BE2C (cell line): ENCODE measurements around the gene POU2F3.

ENCODE experiments used
- DNase-seq: peaks from one replicate; pipeline ENCODE4 v3.0.0-alpha.2; 2020
- H3K27me3 ChIP-seq: fragments of 250-450 bp; sonication (Bioruptor Pico); 2 replicates; pipeline ENCODE4 v1.5.1; 2020; ENCODE audit warnings: mild to moderate bottlenecking
- H3K36me3 ChIP-seq: fragments of 250-450 bp; sonication (Bioruptor Pico); 2 replicates; pipeline ENCODE4 v1.5.1; 2020; ENCODE audit warnings: mild to moderate bottlenecking
- H3K4me1 ChIP-seq: fragments of 250-450 bp; sonication (Bioruptor Pico); 2 replicates; pipeline ENCODE4 v1.5.1; 2020
- H3K4me3 ChIP-seq: 2 replicates; pipeline ENCODE4 v1.5.1; 2011; ENCODE audit warnings: low read depth, low read length
- H3K9me3 ChIP-seq: fragments of 250-450 bp; sonication (Bioruptor Pico); 2 replicates; pipeline ENCODE4 v1.5.1; 2020
- CTCF ChIP-seq: IDR thresholded peaks from 2 replicates; pipeline ENCODE4 v1.5.1; 2012; ENCODE audit warnings: mild to moderate bottlenecking, low read depth, low read length

Gene POU2F3

DNA sequence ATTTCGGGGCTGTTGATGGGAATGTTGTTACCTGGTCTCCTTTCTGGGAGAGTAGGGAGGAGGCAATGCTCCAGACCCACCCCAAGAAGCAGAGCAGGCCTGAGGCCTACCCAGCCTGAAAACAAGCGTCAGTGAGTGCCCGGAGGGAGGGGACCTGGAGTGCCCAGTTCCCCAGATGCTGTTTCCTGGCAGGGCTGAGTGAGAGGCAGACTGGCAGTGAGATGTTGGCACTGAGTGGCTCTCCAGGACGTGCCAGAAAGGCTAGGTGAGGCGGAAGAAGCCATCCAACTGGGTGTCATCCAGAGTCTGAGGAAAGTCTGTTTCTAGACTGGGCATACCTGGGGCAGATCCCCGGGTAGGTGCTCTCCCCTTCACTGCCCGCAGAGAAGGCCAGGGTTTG, 1.3 kb downstream of the POU2F3 start:
- DNase-seq: no peak
- H3K27me3 ChIP-seq: peaks cover 9% of the 10 kb centered on the region
- no peaks in the 10 kb centered on the region for H3K9me3 ChIP-seq

DNA sequence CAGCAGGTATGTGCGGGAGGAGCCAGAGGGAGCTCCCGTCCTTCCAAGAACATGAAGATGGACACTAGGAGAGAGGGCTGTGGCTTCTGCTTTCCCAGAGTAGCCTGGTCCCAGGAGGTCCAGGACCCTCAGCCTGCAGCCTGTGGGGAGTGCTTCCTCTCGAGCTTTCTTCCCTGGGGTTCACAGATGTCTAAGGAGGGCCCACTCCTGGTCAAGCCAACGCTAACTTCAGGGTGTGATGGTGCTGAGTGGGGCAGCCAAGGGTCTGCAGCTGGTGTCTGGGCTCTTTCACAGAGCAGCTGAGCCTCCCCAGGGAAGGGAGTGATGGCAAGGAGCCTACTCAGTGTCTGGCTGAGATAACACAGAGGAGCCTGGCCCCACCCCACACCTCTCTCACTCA, 3.3 kb downstream of the POU2F3 start:
- H3K27me3 ChIP-seq: peaks cover 9% of the 10 kb centered on the region
- DNase-seq: no peak
- H3K9me3 ChIP-seq: no peaks in the 10 kb centered on the region
- H3K4me1 ChIP-seq: no peaks in the 10 kb centered on the region
- no peak overlapping the region for H3K4me3 ChIP-seq
- TF ChIP-seq CTCF: no peak
- no peaks in the 10 kb centered on the region for H3K36me3 ChIP-seq

More for the DNA sequence above, 1.3 kb downstream of the POU2F3 start:
- Histone ChIP-seq H3K4me1 (no peaks in the 10 kb centered on the region), H3K36me3 (no peaks in the 10 kb centered on the region), H3K4me3 (no peak overlapping the region)
- no peak for TF ChIP-seq CTCF

DNA sequence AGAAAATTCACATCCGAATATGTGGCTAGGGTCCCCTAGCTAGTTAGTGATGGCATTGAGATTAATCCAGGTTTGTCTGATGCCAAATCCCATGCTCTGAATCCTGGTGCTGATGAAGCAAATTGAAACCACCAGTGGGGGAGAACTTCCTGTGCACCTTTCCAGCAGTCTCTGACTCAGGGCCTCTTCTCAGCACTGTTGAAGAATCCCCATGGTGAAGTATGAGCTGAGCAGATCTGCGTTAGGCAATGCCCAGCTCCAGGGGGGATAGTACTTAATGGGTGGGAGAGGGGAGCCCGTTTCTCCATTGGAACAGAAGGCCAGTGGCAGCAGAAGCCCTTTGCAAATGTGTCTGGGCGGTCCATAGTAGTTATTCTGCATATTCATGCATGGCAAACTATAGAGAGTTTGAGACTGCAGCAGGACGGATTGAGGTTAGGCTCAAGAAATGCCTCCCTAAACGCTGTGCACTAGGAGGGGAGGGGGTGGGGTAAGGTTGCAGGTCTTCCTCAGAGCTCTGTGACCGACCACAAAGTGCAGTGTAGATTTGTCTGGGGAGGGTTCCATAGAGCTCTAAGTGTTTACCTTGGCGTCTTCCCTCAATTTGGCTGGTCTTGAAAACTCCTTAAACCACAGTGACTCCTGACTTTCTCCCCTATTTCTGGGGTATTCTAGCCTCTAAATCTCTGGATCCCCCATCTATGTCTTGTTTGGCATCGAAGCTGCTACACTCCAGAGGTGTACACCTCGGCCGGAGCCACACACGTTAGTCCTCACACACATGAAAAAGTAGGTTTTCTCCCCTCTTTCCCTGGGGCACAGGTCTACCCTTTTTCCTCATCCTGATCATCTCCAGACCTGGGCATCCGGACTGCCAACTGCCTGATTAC, 4.8 kb downstream of the POU2F3 start:
- Histone ChIP-seq H3K4me1 (0 out of 2 replicates have a peak, but pooled peaks cover 4% of the 10 kb centered on the region), H3K4me3 (no peak overlapping the region), H3K36me3 (no peaks in the 10 kb centered on the region), H3K9me3 (no peaks in the 10 kb centered on the region), H3K27me3 (peaks cover 3% of the 10 kb centered on the region; the same call in 1 of the 2 replicates)
- no peak for TF ChIP-seq CTCF
- no peak for DNase-seq

GRCh38 chr11:120245434-120245833, 5.5 kb downstream of the POU2F3 start:
- no peak for TF ChIP-seq CTCF
- Histone ChIP-seq H3K36me3 (no peaks in the 10 kb centered on the region), H3K4me1 (0 out of 2 replicates have a peak, but pooled peaks cover 4% of the 10 kb centered on the region), H3K27me3 (no peaks in the 10 kb centered on the region), H3K9me3 (no peaks in the 10 kb centered on the region), H3K4me3 (no peak overlapping the region)
- no peak for DNase-seq

GRCh38 chr11:120248551-120249278, 8.8 kb downstream of the POU2F3 start:
- no peak for DNase-seq
- Histone ChIP-seq H3K9me3 (no peaks in the 10 kb centered on the region), H3K27me3 (no peaks in the 10 kb centered on the region; the same call in 1 of the 2 replicates), H3K4me1 (peaks cover 4% of the 10 kb centered on the region; the same call in 1 of the 2 replicates), H3K36me3 (no peaks in the 10 kb centered on the region), H3K4me3 (no peak overlapping the region)
- TF ChIP-seq CTCF: no peak
